ENCODE measurements around the gene PLCB4.

The PLCB4 gene

GRCh38 chr20:9276966-9277468, 208.1 kb downstream of the PLCB4 start:
- no peaks in the 10 kb centered on the region for H3K4me1 Mint-ChIP-seq
- H3K36me3 Mint-ChIP-seq (ENCODE audit: low read depth), result no peaks in the 10 kb centered on the region
- H3K27ac Mint-ChIP-seq, result no peak overlapping the region
- no peaks in the 10 kb centered on the region for H3K9me3 Mint-ChIP-seq
- ATAC-seq (no peak), DNase-seq (no peak)
- no peaks in the 10 kb centered on the region for H3K27me3 Mint-ChIP-seq
- H3K4me3 Mint-ChIP-seq, result no peak overlapping the region

- H3K36me3 Mint-ChIP-seq (ENCODE audit: low read depth), result no peaks in the 10 kb centered on the region
- H3K27ac Mint-ChIP-seq, result no peak overlapping the region
- no peak for DNase-seq
- no peak for ATAC-seq
- no peaks in the 10 kb centered on the region for H3K4me1 Mint-ChIP-seq
- no peak overlapping the region for H3K4me3 Mint-ChIP-seq
- H3K9me3 Mint-ChIP-seq, result no peaks in the 10 kb centered on the region
- H3K27me3 Mint-ChIP-seq, result no peaks in the 10 kb centered on the region
Observed at GRCh38 chr20:9279918-9280401, 211.1 kb downstream of the PLCB4 start.

- Mint-ChIP-seq H3K27ac (no peak overlapping the region), H3K27me3 (no peaks in the 10 kb centered on the region)
Observed at GRCh38 chr20:9280666-9281065, 211.8 kb downstream of the PLCB4 start.

GRCh38 chr20:9281803-9282202, 212.9 kb downstream of the PLCB4 start:
- ATAC-seq, result no peak
- no peaks in the 10 kb centered on the region for H3K36me3 Mint-ChIP-seq (ENCODE audit: low read depth)

More at GRCh38 chr20:9280666-9281065, 211.8 kb downstream of the PLCB4 start:
- Mint-ChIP-seq H3K36me3 (ENCODE audit: low read depth) (no peaks in the 10 kb centered on the region), H3K4me3 (no peak overlapping the region), H3K4me1 (no peaks in the 10 kb centered on the region), H3K9me3 (no peaks in the 10 kb centered on the region)
- no peak for ATAC-seq
- no peak for DNase-seq

GRCh38 chr20:9285617-9286016, 216.7 kb downstream of the PLCB4 start:
- Mint-ChIP-seq H3K36me3 (ENCODE audit: low read depth) (no peaks in the 10 kb centered on the region), H3K9me3 (peaks cover 4% of the 10 kb centered on the region), H3K27me3 (no peaks in the 10 kb centered on the region), H3K4me1 (no peaks in the 10 kb centered on the region), H3K27ac (no peak overlapping the region), H3K4me3 (no peak overlapping the region)
- DNase-seq (no peak), ATAC-seq (no peak)

More at GRCh38 chr20:9281803-9282202, 212.9 kb downstream of the PLCB4 start:
- no peaks in the 10 kb centered on the region for H3K27me3 Mint-ChIP-seq
- no peak overlapping the region for H3K4me3 Mint-ChIP-seq
- H3K27ac Mint-ChIP-seq, result no peak overlapping the region
- H3K9me3 Mint-ChIP-seq, result peaks cover 4% of the 10 kb centered on the region
- no peaks in the 10 kb centered on the region for H3K4me1 Mint-ChIP-seq
- DNase-seq, result no peak

GRCh38 chr20:9286501-9287461, 217.9 kb downstream of the PLCB4 start:
- no peak overlapping the region for H3K27ac Mint-ChIP-seq
- no peak for DNase-seq

GRCh38 chr20:9287826-9288225, 218.9 kb downstream of the PLCB4 start:
- H3K27me3 Mint-ChIP-seq, result no peaks in the 10 kb centered on the region
- ATAC-seq (no peak), DNase-seq (no peak)
- no peaks in the 10 kb centered on the region for H3K36me3 Mint-ChIP-seq (ENCODE audit: low read depth)
- H3K4me3 Mint-ChIP-seq, result no peak overlapping the region
- peaks cover 7% of the 10 kb centered on the region for H3K9me3 Mint-ChIP-seq
- H3K4me1 Mint-ChIP-seq, result no peaks in the 10 kb centered on the region
- H3K27ac Mint-ChIP-seq, result no peak overlapping the region

More at GRCh38 chr20:9286501-9287461, 217.9 kb downstream of the PLCB4 start:
- no peak for ATAC-seq
- H3K4me3 Mint-ChIP-seq, result no peak overlapping the region
- H3K36me3 Mint-ChIP-seq (ENCODE audit: low read depth), result no peaks in the 10 kb centered on the region
- peaks cover 4% of the 10 kb centered on the region for H3K9me3 Mint-ChIP-seq
- H3K4me1 Mint-ChIP-seq, result no peaks in the 10 kb centered on the region
- H3K27me3 Mint-ChIP-seq, result no peaks in the 10 kb centered on the region

- no peak for DNase-seq
- Mint-ChIP-seq H3K4me3 (no peak overlapping the region), H3K36me3 (ENCODE audit: low read depth) (no peaks in the 10 kb centered on the region), H3K27ac (no peak overlapping the region), H3K9me3 (peaks cover 7% of the 10 kb centered on the region), H3K27me3 (no peaks in the 10 kb centered on the region), H3K4me1 (no peaks in the 10 kb centered on the region)
- ATAC-seq, result no peak
Observed at GRCh38 chr20:9290331-9290730, 221.4 kb downstream of the PLCB4 start.

GRCh38 chr20:9293145-9293544, 224.3 kb downstream of the PLCB4 start:
- Mint-ChIP-seq H3K9me3 (peaks cover 3% of the 10 kb centered on the region), H3K36me3 (ENCODE audit: low read depth) (no peaks in the 10 kb centered on the region), H3K4me1 (no peaks in the 10 kb centered on the region), H3K27ac (no peak overlapping the region), H3K4me3 (no peak overlapping the region), H3K27me3 (no peaks in the 10 kb centered on the region)
- ATAC-seq (no peak), DNase-seq (no peak)

GRCh38 chr20:9294041-9294440, 225.2 kb downstream of the PLCB4 start:
- DNase-seq, result no peak
- peaks cover 3% of the 10 kb centered on the region for H3K9me3 Mint-ChIP-seq
- H3K4me3 Mint-ChIP-seq, result no peak overlapping the region
- ATAC-seq, result no peak
- no peaks in the 10 kb centered on the region for H3K36me3 Mint-ChIP-seq (ENCODE audit: low read depth)
- H3K27ac Mint-ChIP-seq, result no peak overlapping the region
- H3K27me3 Mint-ChIP-seq, result no peaks in the 10 kb centered on the region
- H3K4me1 Mint-ChIP-seq, result no peaks in the 10 kb centered on the region

GRCh38 chr20:9298906-9299305, 230.0 kb downstream of the PLCB4 start:
- ATAC-seq, result no peak

GRCh38 chr20:9300080-9300479, 231.2 kb downstream of the PLCB4 start:
- DNase-seq, result no peak
- no peaks in the 10 kb centered on the region for H3K27me3 Mint-ChIP-seq
- no peak overlapping the region for H3K27ac Mint-ChIP-seq
- ATAC-seq, result no peak
- no peak overlapping the region for H3K4me3 Mint-ChIP-seq
- no peaks in the 10 kb centered on the region for H3K4me1 Mint-ChIP-seq
- H3K36me3 Mint-ChIP-seq (ENCODE audit: low read depth), result no peaks in the 10 kb centered on the region
- H3K9me3 Mint-ChIP-seq, result no peaks in the 10 kb centered on the region

More at GRCh38 chr20:9298906-9299305, 230.0 kb downstream of the PLCB4 start:
- no peak for DNase-seq
- no peak overlapping the region for H3K27ac Mint-ChIP-seq
- H3K36me3 Mint-ChIP-seq (ENCODE audit: low read depth), result no peaks in the 10 kb centered on the region
- H3K4me1 Mint-ChIP-seq, result no peaks in the 10 kb centered on the region
- H3K9me3 Mint-ChIP-seq, result no peaks in the 10 kb centered on the region
- no peak overlapping the region for H3K4me3 Mint-ChIP-seq
- H3K27me3 Mint-ChIP-seq, result no peaks in the 10 kb centered on the region

- H3K27ac Mint-ChIP-seq, result no peak overlapping the region
- H3K9me3 Mint-ChIP-seq, result no peaks in the 10 kb centered on the region
- no peak for ATAC-seq
- H3K4me1 Mint-ChIP-seq, result no peaks in the 10 kb centered on the region
- no peaks in the 10 kb centered on the region for H3K27me3 Mint-ChIP-seq
- H3K4me3 Mint-ChIP-seq, result no peak overlapping the region
- DNase-seq, result no peak
- H3K36me3 Mint-ChIP-seq (ENCODE audit: low read depth), result no peaks in the 10 kb centered on the region
Observed at GRCh38 chr20:9300534-9300933, 231.6 kb downstream of the PLCB4 start.

GRCh38 chr20:9301129-9302090, 232.5 kb downstream of the PLCB4 start:
- DNase-seq (no peak), ATAC-seq (no peak)
- Mint-ChIP-seq H3K4me1 (no peaks in the 10 kb centered on the region), H3K36me3 (ENCODE audit: low read depth) (no peaks in the 10 kb centered on the region), H3K4me3 (no peak overlapping the region), H3K9me3 (no peaks in the 10 kb centered on the region), H3K27ac (no peak overlapping the region), H3K27me3 (no peaks in the 10 kb centered on the region)

Measured in activated naive CD8-positive, alpha-beta T cell treated with anti-CD3 and anti-CD28 coated beads, Interleukin-2, amount 50 U/mL, for 24 hours (primary cell).